Colonic mucosa (tissue), 4 donors: ENCODE results near the gene SCCPDH. TPM values are rescaled to one million over a fixed set of nuclear protein-coding genes. Genes with fewer than 3 reads are reported as not detected.

ENCODE experiments used
- DNase-seq: peaks from one replicate; pipeline ENCODE4 v3.0.0-alpha.2; 2020
- H3K27ac ChIP-seq: fragments of 200-600 bp; one replicate; pipeline ENCODE4 v1.8.0; 2021
- H3K27me3 ChIP-seq: fragments of 200-600 bp; one replicate; pipeline ENCODE4 v1.8.0; 2021
- H3K36me3 ChIP-seq: fragments of 200-600 bp; one replicate; pipeline ENCODE4 v1.8.0; 2021
- H3K4me1 ChIP-seq: fragments of 200-600 bp; one replicate; pipeline ENCODE4 v1.8.0; 2021; ENCODE audit warnings: mild to moderate bottlenecking
- H3K4me3 ChIP-seq: fragments of 200-600 bp; one replicate; pipeline ENCODE4 v1.8.0; 2021
- H3K9ac ChIP-seq, 2 donors: one replicate each; pipeline ENCODE4 v1.7.0; 2013; ENCODE audit warnings: control low read depth in 2 of 2, low read depth in 2 of 2, low read length in 2 of 2
- H3K9me3 ChIP-seq: fragments of 200-600 bp; one replicate; pipeline ENCODE4 v1.8.0; 2021
- intact Hi-C: fragments of 100-400 bp; cut with DNase I; formaldehyde crosslinking; loops from one replicate; pipeline ENCODE4 v1.14.1; 2022
- total RNA-seq, 2 donors: library from RNA; stranded (reverse); fragmentation: NEBNext Ultra II Directional in 1 of 2; extraction: Animal tissue kit (Norgen Biotek cat#: 25700) in 1 of 2; gene quantifications; one replicate each; pipeline ENCODE4 v1.2.1, GENCODE V29; 2021
- TF ChIP-seq, protein P1 (sequence below): fragments of 200-600 bp; IDR thresholded peaks from one replicate; pipeline ENCODE4 v1.8.0; 2022; ENCODE audit warnings: antibody characterized with exemption, mild to moderate bottlenecking
- donor health status: healthy.
- donor health status: DM: no; HTN: no; CAD: no.
- donor health status: DM: no; HTN: no; CAD: no.

Gene SCCPDH, protein sequence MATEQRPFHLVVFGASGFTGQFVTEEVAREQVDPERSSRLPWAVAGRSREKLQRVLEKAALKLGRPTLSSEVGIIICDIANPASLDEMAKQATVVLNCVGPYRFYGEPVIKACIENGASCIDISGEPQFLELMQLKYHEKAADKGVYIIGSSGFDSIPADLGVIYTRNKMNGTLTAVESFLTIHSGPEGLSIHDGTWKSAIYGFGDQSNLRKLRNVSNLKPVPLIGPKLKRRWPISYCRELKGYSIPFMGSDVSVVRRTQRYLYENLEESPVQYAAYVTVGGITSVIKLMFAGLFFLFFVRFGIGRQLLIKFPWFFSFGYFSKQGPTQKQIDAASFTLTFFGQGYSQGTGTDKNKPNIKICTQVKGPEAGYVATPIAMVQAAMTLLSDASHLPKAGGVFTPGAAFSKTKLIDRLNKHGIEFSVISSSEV
- total RNA-seq, result 10 to 100 TPM; 29.9 to 40.1 TPM

DNA sequence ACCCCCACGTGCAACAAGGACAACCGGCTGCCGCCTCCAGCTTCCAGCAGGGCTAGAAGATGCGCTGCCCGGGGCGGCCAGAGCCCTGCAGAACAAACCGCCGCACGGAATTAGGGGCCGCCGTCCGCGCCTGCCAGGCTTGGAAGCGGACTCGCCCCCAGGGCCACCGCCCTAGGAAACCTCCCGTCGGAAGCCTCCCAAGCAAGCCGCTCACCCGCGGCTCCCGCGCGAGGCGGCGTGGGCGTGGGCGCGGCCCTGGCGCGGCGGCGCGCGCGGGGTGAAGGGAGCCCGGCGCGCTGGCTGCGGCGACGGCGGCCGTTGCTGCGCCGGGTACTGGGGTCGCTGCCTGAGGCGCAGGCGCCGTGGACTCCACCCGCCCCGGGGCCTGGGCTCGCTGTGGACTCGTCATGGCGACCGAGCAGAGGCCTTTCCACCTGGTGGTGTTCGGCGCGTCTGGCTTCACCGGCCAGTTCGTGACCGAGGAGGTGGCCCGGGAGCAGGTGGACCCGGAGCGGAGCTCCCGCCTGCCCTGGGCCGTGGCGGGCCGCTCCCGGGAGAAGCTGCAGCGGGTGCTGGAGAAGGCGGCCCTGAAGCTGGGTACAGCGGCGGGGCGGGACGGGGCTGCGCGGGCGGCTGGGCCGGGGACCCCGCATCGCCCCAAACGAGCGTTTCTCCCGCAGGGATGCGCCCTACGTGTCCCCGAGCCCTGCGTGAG lies at the start of gene SCCPDH:
TSS of gene SCCPDH (plus strand) at position 394 of the 715 bp plus-strand sequence. CDS start at position 408, 14 bp downstream.
- H3K4me1 ChIP-seq, result no peaks in the 10 kb centered on the region
- H3K27ac ChIP-seq, result peak within 1 kb of the TSS; percentile 86
- H3K27me3 ChIP-seq, result no peaks in the 10 kb centered on the region
- peak within 1 kb of the TSS; percentile 89 to 95 for H3K9ac ChIP-seq
- H3K36me3 ChIP-seq, result no peaks in the 10 kb centered on the region
- TF ChIP-seq, protein P1, sequence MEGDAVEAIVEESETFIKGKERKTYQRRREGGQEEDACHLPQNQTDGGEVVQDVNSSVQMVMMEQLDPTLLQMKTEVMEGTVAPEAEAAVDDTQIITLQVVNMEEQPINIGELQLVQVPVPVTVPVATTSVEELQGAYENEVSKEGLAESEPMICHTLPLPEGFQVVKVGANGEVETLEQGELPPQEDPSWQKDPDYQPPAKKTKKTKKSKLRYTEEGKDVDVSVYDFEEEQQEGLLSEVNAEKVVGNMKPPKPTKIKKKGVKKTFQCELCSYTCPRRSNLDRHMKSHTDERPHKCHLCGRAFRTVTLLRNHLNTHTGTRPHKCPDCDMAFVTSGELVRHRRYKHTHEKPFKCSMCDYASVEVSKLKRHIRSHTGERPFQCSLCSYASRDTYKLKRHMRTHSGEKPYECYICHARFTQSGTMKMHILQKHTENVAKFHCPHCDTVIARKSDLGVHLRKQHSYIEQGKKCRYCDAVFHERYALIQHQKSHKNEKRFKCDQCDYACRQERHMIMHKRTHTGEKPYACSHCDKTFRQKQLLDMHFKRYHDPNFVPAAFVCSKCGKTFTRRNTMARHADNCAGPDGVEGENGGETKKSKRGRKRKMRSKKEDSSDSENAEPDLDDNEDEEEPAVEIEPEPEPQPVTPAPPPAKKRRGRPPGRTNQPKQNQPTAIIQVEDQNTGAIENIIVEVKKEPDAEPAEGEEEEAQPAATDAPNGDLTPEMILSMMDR, result no peak
- intact Hi-C loops, result no loop called here
- no peaks in the 10 kb centered on the region for H3K9me3 ChIP-seq
- DNase-seq, result peak; percentile 72
- H3K4me3 ChIP-seq, result peak within 1 kb of the TSS; percentile 92

DNA sequence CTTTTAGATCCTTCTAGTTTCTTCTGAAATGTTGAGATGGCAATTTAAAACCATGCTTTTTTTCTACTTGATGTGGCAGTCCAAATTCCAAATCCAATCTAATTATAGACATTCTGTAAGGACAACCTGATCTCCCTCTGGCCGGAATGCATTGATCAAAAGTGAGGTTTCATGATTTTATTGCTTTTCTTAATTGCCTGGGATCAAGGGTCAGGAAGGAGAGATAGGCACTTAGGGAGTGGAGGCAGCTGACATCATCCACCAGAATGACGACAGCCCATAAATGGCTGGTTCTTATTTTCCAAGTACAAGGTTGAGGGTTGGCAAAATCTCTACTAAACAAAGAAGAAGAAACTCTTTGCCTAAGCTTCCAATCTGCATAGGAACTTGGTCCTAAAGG lies 46.4 kb upstream of the SCCPDH start:
- TF ChIP-seq, protein P1, result no peak
- Histone ChIP-seq H3K9ac (peak overlapping the region in 1 of 2 donors; percentile 51), H3K4me1 (no peaks in the 10 kb centered on the region)

DNA sequence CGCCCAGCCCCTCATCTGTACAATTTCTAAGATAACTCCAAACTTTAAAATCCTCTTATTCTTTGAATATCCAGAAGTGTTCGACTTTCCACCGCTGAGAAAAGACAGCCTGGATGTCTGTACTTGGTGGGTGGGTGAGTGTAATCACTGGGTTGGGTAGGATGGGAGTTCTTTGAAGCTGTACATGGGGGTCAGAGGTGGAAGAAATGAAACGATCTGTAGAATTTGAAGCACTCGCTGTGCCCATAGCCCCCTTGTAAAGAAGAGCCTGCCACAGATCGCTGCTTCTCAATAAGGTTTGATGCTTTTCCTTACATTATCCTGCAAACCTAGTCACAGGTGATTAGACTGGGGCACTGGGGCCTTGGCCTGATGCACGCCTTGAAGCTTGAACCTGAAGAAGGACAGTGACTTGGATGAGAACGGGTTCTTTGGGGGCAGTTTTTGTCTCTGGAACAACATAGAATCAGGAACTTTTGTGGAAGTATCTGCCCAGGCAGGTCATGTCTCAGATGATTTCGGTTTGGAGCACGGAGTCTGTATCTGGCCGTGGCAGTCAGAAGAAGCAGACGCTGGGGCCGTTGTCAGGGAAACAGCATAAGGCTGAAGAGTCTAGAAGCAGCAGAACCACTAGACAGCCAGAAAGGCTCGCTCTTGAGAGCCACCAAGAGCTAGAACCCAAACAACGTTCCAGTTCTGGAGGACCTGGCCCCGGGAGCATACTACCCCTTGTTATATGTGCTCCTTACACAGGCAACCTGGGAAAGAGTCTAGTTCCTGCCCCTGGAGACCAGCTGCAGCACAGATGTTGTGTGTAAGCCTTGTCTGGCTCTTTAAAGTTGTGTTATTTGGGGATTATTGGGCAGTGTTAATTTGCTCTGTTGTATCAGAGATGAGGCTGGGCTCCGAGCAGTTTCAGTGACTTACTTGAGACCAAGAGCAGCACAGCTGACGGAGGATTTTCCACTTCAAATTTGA lies 45.1 kb upstream of the SCCPDH start:
- Histone ChIP-seq H3K9ac (no peak overlapping the region), H3K27ac (no peak overlapping the region), H3K36me3 (no peaks in the 10 kb centered on the region), H3K4me1 (no peaks in the 10 kb centered on the region), H3K9me3 (no peaks in the 10 kb centered on the region), H3K27me3 (no peaks in the 10 kb centered on the region), H3K4me3 (no peak overlapping the region)
- DNase-seq, result no peak
- intact Hi-C loops, result no loop called here
- TF ChIP-seq, protein P1, result no peak

More for the DNA sequence above, 46.4 kb upstream of the SCCPDH start:
- H3K27me3 ChIP-seq, result no peaks in the 10 kb centered on the region
- peak; percentile 71 for DNase-seq
- intact Hi-C loops, result no loop called here
- H3K36me3 ChIP-seq, result no peaks in the 10 kb centered on the region
- peak overlapping the region; percentile 75 for H3K27ac ChIP-seq
- no peak overlapping the region for H3K4me3 ChIP-seq
- H3K9me3 ChIP-seq, result no peaks in the 10 kb centered on the region

DNA sequence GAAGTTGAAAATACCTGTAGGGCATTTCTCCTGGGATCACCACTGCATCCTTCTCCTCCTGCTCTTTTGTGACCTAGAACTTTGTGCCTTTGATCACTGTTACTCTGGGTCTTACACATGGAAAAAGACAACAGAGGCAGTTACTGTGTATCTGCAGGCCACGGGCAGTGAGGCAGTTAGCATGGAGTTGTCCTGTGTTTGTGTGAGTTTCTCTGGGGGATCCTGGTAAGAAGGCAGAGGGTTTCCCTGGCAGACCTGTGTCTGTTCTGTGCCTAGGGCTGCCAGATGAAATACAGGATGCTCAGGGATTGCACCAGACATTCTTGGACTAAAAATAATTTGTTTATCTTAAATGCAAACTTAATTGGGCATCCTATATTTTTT lies 44.4 kb upstream of the SCCPDH start:
- no peaks in the 10 kb centered on the region for H3K4me1 ChIP-seq
- intact Hi-C loops, result no loop called here
- DNase-seq, result no peak
- no peaks in the 10 kb centered on the region for H3K27me3 ChIP-seq
- no peak overlapping the region for H3K4me3 ChIP-seq
- H3K9me3 ChIP-seq, result no peaks in the 10 kb centered on the region
- H3K36me3 ChIP-seq, result no peaks in the 10 kb centered on the region
- TF ChIP-seq, protein P1, result no peak
- no peak overlapping the region for H3K9ac ChIP-seq
- no peak overlapping the region for H3K27ac ChIP-seq

DNA sequence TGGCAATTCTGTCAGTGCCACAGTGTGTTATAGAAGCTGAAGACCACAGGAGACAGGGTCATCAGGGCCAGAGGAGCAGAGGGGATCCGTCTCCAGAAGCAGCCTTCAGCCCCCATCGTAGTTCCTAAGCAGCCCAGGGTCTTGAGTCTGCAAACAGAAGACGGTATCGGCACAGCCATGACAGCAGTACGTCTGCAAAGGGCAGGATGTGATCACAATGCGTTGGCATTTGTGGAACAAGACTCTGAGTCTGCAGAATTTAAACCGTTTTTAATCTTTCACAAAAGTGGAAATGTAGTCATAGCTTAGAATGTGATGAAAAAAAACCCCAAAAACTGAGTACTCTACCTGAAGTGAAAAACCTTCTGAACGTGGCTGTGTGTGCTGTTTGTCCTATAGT lies 44.0 kb upstream of the SCCPDH start:
- Histone ChIP-seq H3K27me3 (no peaks in the 10 kb centered on the region), H3K4me3 (no peak overlapping the region), H3K36me3 (no peaks in the 10 kb centered on the region), H3K9me3 (no peaks in the 10 kb centered on the region), H3K4me1 (no peaks in the 10 kb centered on the region), H3K9ac (no peak overlapping the region), H3K27ac (no peak overlapping the region)
- TF ChIP-seq, protein P1, result no peak
- intact Hi-C loops, result no loop called here
- no peak for DNase-seq
